Neural cell (in vitro differentiated cells): Measurements from ENCODE around the gene RPS6KA6. TPM values are rescaled to one million over a fixed set of nuclear protein-coding genes. Genes with fewer than 3 reads are reported as not detected.

Experiments used
- H2AFZ ChIP-seq: fragments of 200-600, 300-800 bp; sonication (generic), shearing (Covaris generic); 2 replicates; pipeline ENCODE4 v1.6.0; 2014; ENCODE audit warnings: low read depth, mild to moderate bottlenecking, antibody characterized with exemption, low read length, moderate library complexity
- H3F3A ChIP-seq: fragments of 200-600 bp; shearing (Covaris generic); 2 replicates; pipeline ENCODE4 v1.6.1; 2016; ENCODE audit warnings: mild to moderate bottlenecking, moderate library complexity, mixed read lengths, antibody characterized with exemption, low read length; ENCODE audit not compliant: insufficient read depth, poor library complexity, severe bottlenecking
- H3K27ac ChIP-seq: fragments of 200-600, 300-800 bp; sonication (generic), shearing (Covaris generic); 2 replicates; pipeline ENCODE4 v1.5.1; 2014; ENCODE audit warnings: mild to moderate bottlenecking, low read length, moderate library complexity
- H3K27me3 ChIP-seq: fragments of 300-800, 200-600 bp; sonication (generic), shearing (Covaris generic); 2 replicates; pipeline ENCODE4 v1.6.0; 2014; ENCODE audit warnings: mild to moderate bottlenecking, low read depth, low read length, moderate library complexity; ENCODE audit not compliant: insufficient read depth
- H3K36me3 ChIP-seq: fragments of 300-800, 200-600 bp; sonication (generic), shearing (Covaris generic); 2 replicates; pipeline ENCODE4 v1.5.1; 2014; ENCODE audit warnings: mild to moderate bottlenecking, antibody characterized with exemption, low read length, moderate library complexity; ENCODE audit not compliant: insufficient read depth
- H3K4me2 ChIP-seq: fragments of 300-800, 200-600 bp; sonication (generic), shearing (Covaris generic); 2 replicates; pipeline ENCODE4 v1.6.0; 2014; ENCODE audit warnings: mild to moderate bottlenecking, low read length
- H3K4me3 ChIP-seq: fragments of 300-800, 200-600 bp; sonication (generic), shearing (Covaris generic); 2 replicates; pipeline ENCODE4 v1.5.1; 2014; ENCODE audit warnings: mild to moderate bottlenecking, low read length, moderate library complexity
- H3K79me2 ChIP-seq: fragments of 200-600 bp; shearing (Covaris generic); replicated peaks from 2 replicates; pipeline ENCODE4 v1.6.0; 2014; ENCODE audit warnings: mild to moderate bottlenecking, low read length, moderate library complexity; ENCODE audit not compliant: insufficient read depth
- H3K9ac ChIP-seq: fragments of 300-800, 200-600 bp; sonication (generic), shearing (Covaris generic); 2 replicates; pipeline ENCODE4 v1.6.1; 2016; ENCODE audit warnings: mild to moderate bottlenecking, low read length, mixed read lengths
- H3K9me2 ChIP-seq: fragments of 200-600 bp; shearing (Covaris generic); 2 replicates; pipeline ENCODE4 v1.6.1; 2016; ENCODE audit warnings: mild to moderate bottlenecking, low read length, mixed read lengths; ENCODE audit not compliant: insufficient read depth
- H3K9me3 ChIP-seq: fragments of 200-600, 300-800 bp; sonication (generic), shearing (Covaris generic); 2 replicates; pipeline ENCODE4 v1.6.1; 2016; ENCODE audit warnings: mild to moderate bottlenecking, mixed run types, low read length, moderate library complexity, mixed read lengths
- H4K20me1 ChIP-seq: fragments of 200-600 bp; shearing (Covaris generic); 2 replicates; pipeline ENCODE4 v1.6.1; 2016; ENCODE audit warnings: mild to moderate bottlenecking, mixed run types; ENCODE audit not compliant: insufficient read depth
- EP300 ChIP-seq: fragments of 450-650 bp; conservative IDR thresholded peaks from 2 replicates; pipeline ENCODE4 v1.6.1; 2014; ENCODE audit warnings: antibody characterized with exemption, mild to moderate bottlenecking, moderate library complexity; ENCODE audit not compliant: poor library complexity, severe bottlenecking
- EZH2 ChIP-seq: fragments of 200-600, 300-800 bp; shearing (Covaris generic), sonication (generic); IDR thresholded peaks from 2 replicates; pipeline ENCODE4 v1.6.1; 2014; ENCODE audit warnings: antibody characterized with exemption, low read length, borderline replicate concordance, mild to moderate bottlenecking; ENCODE audit not compliant: insufficient read depth, poor library complexity, severe bottlenecking
- MXI1 ChIP-seq: fragments of 450-650 bp; conservative IDR thresholded peaks from 2 replicates; pipeline ENCODE4 v1.6.1; 2014; ENCODE audit warnings: antibody characterized with exemption, mild to moderate bottlenecking; ENCODE audit not compliant: poor library complexity, severe bottlenecking
- POLR2AphosphoS5 ChIP-seq: IDR thresholded peaks from 2 replicates; pipeline ENCODE4 v1.6.1; 2012
- RAD21 ChIP-seq: fragments of 450-650 bp; conservative IDR thresholded peaks from 2 replicates; pipeline ENCODE4 v1.6.1; 2014; ENCODE audit warnings: antibody characterized with exemption, mild to moderate bottlenecking, moderate library complexity
- SMC3 ChIP-seq: fragments of 450-650 bp; conservative IDR thresholded peaks from 2 replicates; pipeline ENCODE4 v1.6.1; 2014; ENCODE audit warnings: antibody characterized with exemption, mild to moderate bottlenecking, moderate library complexity; ENCODE audit not compliant: poor library complexity
- TAF1 ChIP-seq: IDR thresholded peaks from 2 replicates; pipeline ENCODE4 v1.6.1; 2012; ENCODE audit warnings: low read depth
- polyA plus RNA-seq: library from polyadenylated mRNA; depleted of rRNA; stranded (reverse); fragments of >200 nt; gene quantifications from 2 replicates; pipeline ENCODE4 v1.2.3, GENCODE V29; 2014
- TF ChIP-seq, protein P1 (sequence below): fragments of 450-650 bp; IDR thresholded peaks from 2 replicates; pipeline ENCODE4 v1.5.1; 2014; ENCODE audit warnings: antibody characterized with exemption, mild to moderate bottlenecking, moderate library complexity; ENCODE audit not compliant: poor library complexity, severe bottlenecking
- TF ChIP-seq, protein P2 (sequence below): IDR thresholded peaks from 2 replicates; pipeline ENCODE4 v1.6.1; 2012; ENCODE audit warnings: borderline replicate concordance

The RPS6KA6 gene
- polyA plus RNA-seq, 1 donor from 2014 or later, result 15.3 TPM

DNA sequence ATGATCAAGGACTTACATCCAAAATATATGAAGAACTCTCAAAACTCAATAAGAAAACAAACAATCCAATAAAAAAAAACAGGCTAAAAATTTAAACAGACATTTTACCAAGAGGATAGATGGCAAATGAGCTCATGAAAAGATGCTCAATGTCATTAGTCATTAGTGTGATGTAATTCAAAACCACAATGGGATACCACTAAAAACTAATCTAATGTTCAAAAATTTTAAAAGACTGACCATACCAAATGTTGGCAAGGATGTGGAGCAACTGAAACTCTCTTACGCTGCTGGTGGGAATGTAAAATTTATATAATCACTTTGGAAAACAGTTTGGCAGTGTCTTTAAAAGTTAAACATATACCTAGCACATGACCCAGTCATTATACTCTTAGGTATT, 43.7 kb downstream of the RPS6KA6 start:
- H3K27me3 ChIP-seq, result no peaks in the 10 kb centered on the region
- H3K4me2 ChIP-seq, result no peak overlapping the region
- no peaks in the 10 kb centered on the region for H3K36me3 ChIP-seq
- H3K27ac ChIP-seq, result no peak overlapping the region
- no peaks in the 10 kb centered on the region for H3K9me2 ChIP-seq
- H2AFZ ChIP-seq, result no peak overlapping the region
- H3K9me3 ChIP-seq, result no peaks in the 10 kb centered on the region
- H4K20me1 ChIP-seq, result no peaks in the 10 kb centered on the region
- no peak overlapping the region for H3K9ac ChIP-seq
- H3F3A ChIP-seq, result no peaks in the 10 kb centered on the region
- no peaks in the 10 kb centered on the region for H3K79me2 ChIP-seq
- no peak overlapping the region for H3K4me3 ChIP-seq
- TF ChIP-seq SMC3, result no peak
- no peak for TF ChIP-seq MXI1
- TF ChIP-seq, protein P1, sequence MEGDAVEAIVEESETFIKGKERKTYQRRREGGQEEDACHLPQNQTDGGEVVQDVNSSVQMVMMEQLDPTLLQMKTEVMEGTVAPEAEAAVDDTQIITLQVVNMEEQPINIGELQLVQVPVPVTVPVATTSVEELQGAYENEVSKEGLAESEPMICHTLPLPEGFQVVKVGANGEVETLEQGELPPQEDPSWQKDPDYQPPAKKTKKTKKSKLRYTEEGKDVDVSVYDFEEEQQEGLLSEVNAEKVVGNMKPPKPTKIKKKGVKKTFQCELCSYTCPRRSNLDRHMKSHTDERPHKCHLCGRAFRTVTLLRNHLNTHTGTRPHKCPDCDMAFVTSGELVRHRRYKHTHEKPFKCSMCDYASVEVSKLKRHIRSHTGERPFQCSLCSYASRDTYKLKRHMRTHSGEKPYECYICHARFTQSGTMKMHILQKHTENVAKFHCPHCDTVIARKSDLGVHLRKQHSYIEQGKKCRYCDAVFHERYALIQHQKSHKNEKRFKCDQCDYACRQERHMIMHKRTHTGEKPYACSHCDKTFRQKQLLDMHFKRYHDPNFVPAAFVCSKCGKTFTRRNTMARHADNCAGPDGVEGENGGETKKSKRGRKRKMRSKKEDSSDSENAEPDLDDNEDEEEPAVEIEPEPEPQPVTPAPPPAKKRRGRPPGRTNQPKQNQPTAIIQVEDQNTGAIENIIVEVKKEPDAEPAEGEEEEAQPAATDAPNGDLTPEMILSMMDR, result no peak
- no peak for TF ChIP-seq TAF1
- no peak for TF ChIP-seq RAD21
- no peak for TF ChIP-seq POLR2AphosphoS5
- TF ChIP-seq EZH2, result no peak
- TF ChIP-seq EP300, result no peak
- TF ChIP-seq, protein P2, sequence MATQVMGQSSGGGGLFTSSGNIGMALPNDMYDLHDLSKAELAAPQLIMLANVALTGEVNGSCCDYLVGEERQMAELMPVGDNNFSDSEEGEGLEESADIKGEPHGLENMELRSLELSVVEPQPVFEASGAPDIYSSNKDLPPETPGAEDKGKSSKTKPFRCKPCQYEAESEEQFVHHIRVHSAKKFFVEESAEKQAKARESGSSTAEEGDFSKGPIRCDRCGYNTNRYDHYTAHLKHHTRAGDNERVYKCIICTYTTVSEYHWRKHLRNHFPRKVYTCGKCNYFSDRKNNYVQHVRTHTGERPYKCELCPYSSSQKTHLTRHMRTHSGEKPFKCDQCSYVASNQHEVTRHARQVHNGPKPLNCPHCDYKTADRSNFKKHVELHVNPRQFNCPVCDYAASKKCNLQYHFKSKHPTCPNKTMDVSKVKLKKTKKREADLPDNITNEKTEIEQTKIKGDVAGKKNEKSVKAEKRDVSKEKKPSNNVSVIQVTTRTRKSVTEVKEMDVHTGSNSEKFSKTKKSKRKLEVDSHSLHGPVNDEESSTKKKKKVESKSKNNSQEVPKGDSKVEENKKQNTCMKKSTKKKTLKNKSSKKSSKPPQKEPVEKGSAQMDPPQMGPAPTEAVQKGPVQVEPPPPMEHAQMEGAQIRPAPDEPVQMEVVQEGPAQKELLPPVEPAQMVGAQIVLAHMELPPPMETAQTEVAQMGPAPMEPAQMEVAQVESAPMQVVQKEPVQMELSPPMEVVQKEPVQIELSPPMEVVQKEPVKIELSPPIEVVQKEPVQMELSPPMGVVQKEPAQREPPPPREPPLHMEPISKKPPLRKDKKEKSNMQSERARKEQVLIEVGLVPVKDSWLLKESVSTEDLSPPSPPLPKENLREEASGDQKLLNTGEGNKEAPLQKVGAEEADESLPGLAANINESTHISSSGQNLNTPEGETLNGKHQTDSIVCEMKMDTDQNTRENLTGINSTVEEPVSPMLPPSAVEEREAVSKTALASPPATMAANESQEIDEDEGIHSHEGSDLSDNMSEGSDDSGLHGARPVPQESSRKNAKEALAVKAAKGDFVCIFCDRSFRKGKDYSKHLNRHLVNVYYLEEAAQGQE, result no peak

DNA sequence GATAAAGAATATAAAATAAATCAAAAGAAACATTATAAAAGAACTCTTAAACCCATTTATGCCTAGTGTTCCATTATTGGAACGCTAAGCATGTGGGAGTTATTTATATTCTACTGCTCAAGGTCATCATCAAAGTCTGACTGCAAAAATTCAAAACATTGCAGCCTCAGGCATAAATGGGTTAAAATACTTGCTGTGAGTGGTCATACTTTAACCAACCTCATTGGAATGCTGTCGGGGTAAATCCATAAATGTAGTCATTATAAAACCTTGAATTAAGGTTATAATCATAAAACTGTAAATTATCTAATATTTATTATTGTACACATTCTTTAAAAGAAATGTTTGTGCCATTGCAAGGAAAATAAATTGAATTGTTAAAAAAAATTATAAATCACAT, 55.0 kb downstream of the RPS6KA6 start:
- Histone ChIP-seq H3K4me3 (no peak overlapping the region), H3K27ac (no peak overlapping the region), H3K79me2 (no peaks in the 10 kb centered on the region), H3K9ac (no peak overlapping the region), H3F3A (no peaks in the 10 kb centered on the region), H3K27me3 (no peaks in the 10 kb centered on the region), H2AFZ (no peak overlapping the region), H3K9me2 (no peaks in the 10 kb centered on the region), H3K9me3 (no peaks in the 10 kb centered on the region), H4K20me1 (no peaks in the 10 kb centered on the region), H3K36me3 (no peaks in the 10 kb centered on the region), H3K4me2 (no peak overlapping the region)
- TF ChIP-seq EP300 (no peak), RAD21 (no peak), MXI1 (no peak)
- TF ChIP-seq, protein P1, result no peak
